Duodenal mucosa (tissue), 2 donors: ENCODE measurements around the gene GOLGA8S.
"Not testable (repeated sequence)": the region's sequence is repeated elsewhere in the genome, so short reads cannot be mapped to it uniquely, and the experiment has no call there.

Experiments used
- H3K27ac ChIP-seq: one replicate; pipeline ENCODE4 v1.7.0; 2013; ENCODE audit warnings: low read depth, low read length
- H3K27me3 ChIP-seq, 2 donors: one replicate each; pipeline ENCODE4 v1.7.0; 2013; ENCODE audit warnings: low read length in 2 of 2, control low read depth in 1 of 2; ENCODE audit not compliant: insufficient read depth in 2 of 2, control insufficient read depth in 1 of 2
- H3K36me3 ChIP-seq, 2 donors: one replicate each; pipeline ENCODE4 v1.7.0; 2013; ENCODE audit warnings: low read length in 2 of 2, control low read depth in 1 of 2; ENCODE audit not compliant: insufficient read depth in 2 of 2, control insufficient read depth in 1 of 2
- H3K4me1 ChIP-seq, 2 donors: one replicate each; pipeline ENCODE4 v1.7.0; 2013; ENCODE audit warnings: low read length in 2 of 2, control low read depth in 1 of 2; ENCODE audit not compliant: insufficient read depth in 2 of 2, control insufficient read depth in 1 of 2
- H3K4me3 ChIP-seq, 2 donors: one replicate each; pipeline ENCODE4 v1.7.0; 2013; ENCODE audit warnings: low read length in 2 of 2, low read depth in 1 of 2
- H3K9ac ChIP-seq, 2 donors: one replicate each; pipeline ENCODE4 v1.7.0; 2013; ENCODE audit warnings: low read length in 2 of 2, low read depth in 1 of 2
- H3K9me3 ChIP-seq, 2 donors: one replicate each; pipeline ENCODE4 v1.7.0; 2013; ENCODE audit warnings: low read length in 2 of 2, control low read depth in 1 of 2; ENCODE audit not compliant: control insufficient read depth in 1 of 2

The GOLGA8S gene

GRCh38 chr15:23354448-23354847 lies at the start of gene GOLGA8S:
Gene GOLGA8S (plus strand): TSS chr15:23354748. CDS start chr15:23354810, 62 bp downstream.
- H3K9me3 ChIP-seq, H3K27me3 ChIP-seq, H3K9ac ChIP-seq, H3K27ac ChIP-seq, H3K4me3 ChIP-seq, H3K36me3 ChIP-seq, H3K4me1 ChIP-seq: not testable (repeated sequence)

- Histone ChIP-seq H3K4me3 (peak overlapping the region in 1 of 2 donors; percentile 48), H3K9ac (peak overlapping the region in 1 of 2 donors; percentile 38), H3K36me3 (peaks cover 0 to 13% of the 10 kb centered on the region in 2 donors)
- not testable (repeated sequence) for H3K9me3 ChIP-seq, H3K27ac ChIP-seq, H3K27me3 ChIP-seq, H3K4me1 ChIP-seq
These were observed 49.7 kb upstream of the GOLGA8S start for GRCh38 chr15:23304805-23305204.

- not testable (repeated sequence) for H3K27me3 ChIP-seq, H3K4me1 ChIP-seq, H3K27ac ChIP-seq, H3K4me3 ChIP-seq, H3K9me3 ChIP-seq, H3K9ac ChIP-seq
- peaks cover 0 to 23% of the 10 kb centered on the region in 2 donors for H3K36me3 ChIP-seq
These were observed 48.6 kb upstream of the GOLGA8S start for GRCh38 chr15:23305921-23306320.

- H3K36me3 ChIP-seq: peaks cover 0 to 29% of the 10 kb centered on the region in 2 donors
- H3K9me3 ChIP-seq, H3K4me1 ChIP-seq, H3K27me3 ChIP-seq, H3K27ac ChIP-seq, H3K9ac ChIP-seq, H3K4me3 ChIP-seq: not testable (repeated sequence)
These were observed 43.3 kb upstream of the GOLGA8S start for GRCh38 chr15:23311233-23311632.

GRCh38 chr15:23334096-23334495 lies 20.5 kb upstream of the GOLGA8S start, which contains the start of gene GOLGA6L26:
Gene GOLGA6L26 (minus strand): TSS chr15:23334196. CDS start chr15:23334135, 61 bp downstream.
- H3K9ac ChIP-seq, H3K4me3 ChIP-seq, H3K9me3 ChIP-seq, H3K27me3 ChIP-seq, H3K36me3 ChIP-seq, H3K27ac ChIP-seq, H3K4me1 ChIP-seq: not testable (repeated sequence)

- not testable (repeated sequence) for H3K4me3 ChIP-seq, H3K27ac ChIP-seq, H3K9me3 ChIP-seq, H3K27me3 ChIP-seq, H3K36me3 ChIP-seq, H3K9ac ChIP-seq, H3K4me1 ChIP-seq
These were observed 8.1 kb downstream of the GOLGA8S start for GRCh38 chr15:23362622-23363021.

- not testable (repeated sequence) for H3K9me3 ChIP-seq, H3K27me3 ChIP-seq, H3K27ac ChIP-seq, H3K4me3 ChIP-seq, H3K9ac ChIP-seq, H3K36me3 ChIP-seq, H3K4me1 ChIP-seq
These were observed 9.7 kb downstream of the GOLGA8S start for GRCh38 chr15:23364261-23364660.

- Histone ChIP-seq H3K36me3 (no peaks in the 10 kb centered on the region), H3K9ac (no peak overlapping the region)
These were observed 16.0 kb downstream of the GOLGA8S start for GRCh38 chr15:23370578-23370977.

GRCh38 chr15:23371134-23371533 lies 16.6 kb downstream of the GOLGA8S start:
- H3K9me3 ChIP-seq, H3K9ac ChIP-seq, H3K4me3 ChIP-seq, H3K27ac ChIP-seq, H3K4me1 ChIP-seq, H3K27me3 ChIP-seq, H3K36me3 ChIP-seq: not testable (repeated sequence)

More at GRCh38 chr15:23370578-23370977, 16.0 kb downstream of the GOLGA8S start:
- H3K27ac ChIP-seq: no peak overlapping the region
- no peaks in the 10 kb centered on the region for H3K27me3 ChIP-seq
- H3K4me1 ChIP-seq: no peaks in the 10 kb centered on the region
- H3K4me3 ChIP-seq: no peak overlapping the region
- H3K9me3 ChIP-seq: no peaks in the 10 kb centered on the region

GRCh38 chr15:23371868-23372267 lies 17.3 kb downstream of the GOLGA8S start:
- not testable (repeated sequence) for H3K27ac ChIP-seq, H3K4me3 ChIP-seq, H3K36me3 ChIP-seq, H3K27me3 ChIP-seq, H3K9ac ChIP-seq, H3K4me1 ChIP-seq, H3K9me3 ChIP-seq

- no peaks in the 10 kb centered on the region for H3K27me3 ChIP-seq
- no peak overlapping the region for H3K4me3 ChIP-seq
- H3K4me1 ChIP-seq: no peaks in the 10 kb centered on the region
- no peaks in the 10 kb centered on the region for H3K9me3 ChIP-seq
- no peak overlapping the region for H3K27ac ChIP-seq
- no peak overlapping the region for H3K9ac ChIP-seq
- no peaks in the 10 kb centered on the region for H3K36me3 ChIP-seq
These were observed 17.7 kb downstream of the GOLGA8S start for GRCh38 chr15:23372284-23372683.
